ENCODE data around the gene FIGN. TPM values are rescaled to one million over a fixed set of nuclear protein-coding genes. Genes with fewer than 3 reads are reported as not detected.

The FIGN gene
- total RNA-seq, 3 donors from 2014 or later, result 2.6 to 13.9 (median 5.0) TPM

DNA sequence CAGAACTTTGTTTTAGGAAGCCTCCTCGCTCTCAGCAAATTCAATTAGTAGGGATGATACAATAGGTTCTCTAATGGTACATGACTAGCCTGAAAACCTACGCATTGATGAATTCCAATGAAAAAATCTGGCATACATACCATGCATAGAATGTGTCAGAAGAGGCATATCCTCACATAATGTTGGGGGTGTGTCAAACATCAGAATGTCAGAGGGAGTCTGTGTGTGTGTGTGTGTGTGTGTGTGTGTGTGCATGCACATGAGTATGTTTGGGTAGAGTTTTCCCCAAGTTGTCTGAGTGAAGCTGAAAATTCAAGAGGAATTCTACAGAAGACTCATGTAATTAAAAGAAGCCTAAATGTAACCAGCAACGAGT lies 78.5 kb downstream of the FIGN start:
- intact Hi-C loops (cut with DNase I; ENCODE audit: low total_unique reads), result no loop called here
- Histone ChIP-seq H3K27me3 (no peaks in the 10 kb centered on the region), H3K9me3 (no peaks in the 10 kb centered on the region), H3K27ac (no peak overlapping the region), H3K4me1 (no peaks in the 10 kb centered on the region), H3K4me3 (no peak overlapping the region), H3K36me3 (no peaks in the 10 kb centered on the region)
- TF ChIP-seq POLR2A (IDR thresholded peaks at IDR 0.05), result no peak
- TF ChIP-seq POLR2AphosphoS5 (IDR thresholded peaks at IDR 0.05), result no peak
- TF ChIP-seq, protein P1, sequence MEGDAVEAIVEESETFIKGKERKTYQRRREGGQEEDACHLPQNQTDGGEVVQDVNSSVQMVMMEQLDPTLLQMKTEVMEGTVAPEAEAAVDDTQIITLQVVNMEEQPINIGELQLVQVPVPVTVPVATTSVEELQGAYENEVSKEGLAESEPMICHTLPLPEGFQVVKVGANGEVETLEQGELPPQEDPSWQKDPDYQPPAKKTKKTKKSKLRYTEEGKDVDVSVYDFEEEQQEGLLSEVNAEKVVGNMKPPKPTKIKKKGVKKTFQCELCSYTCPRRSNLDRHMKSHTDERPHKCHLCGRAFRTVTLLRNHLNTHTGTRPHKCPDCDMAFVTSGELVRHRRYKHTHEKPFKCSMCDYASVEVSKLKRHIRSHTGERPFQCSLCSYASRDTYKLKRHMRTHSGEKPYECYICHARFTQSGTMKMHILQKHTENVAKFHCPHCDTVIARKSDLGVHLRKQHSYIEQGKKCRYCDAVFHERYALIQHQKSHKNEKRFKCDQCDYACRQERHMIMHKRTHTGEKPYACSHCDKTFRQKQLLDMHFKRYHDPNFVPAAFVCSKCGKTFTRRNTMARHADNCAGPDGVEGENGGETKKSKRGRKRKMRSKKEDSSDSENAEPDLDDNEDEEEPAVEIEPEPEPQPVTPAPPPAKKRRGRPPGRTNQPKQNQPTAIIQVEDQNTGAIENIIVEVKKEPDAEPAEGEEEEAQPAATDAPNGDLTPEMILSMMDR (IDR thresholded peaks at IDR 0.05), result no peak
- DNase-seq (ENCODE audit: low spot score in 2 of 2), result no peak

DNA sequence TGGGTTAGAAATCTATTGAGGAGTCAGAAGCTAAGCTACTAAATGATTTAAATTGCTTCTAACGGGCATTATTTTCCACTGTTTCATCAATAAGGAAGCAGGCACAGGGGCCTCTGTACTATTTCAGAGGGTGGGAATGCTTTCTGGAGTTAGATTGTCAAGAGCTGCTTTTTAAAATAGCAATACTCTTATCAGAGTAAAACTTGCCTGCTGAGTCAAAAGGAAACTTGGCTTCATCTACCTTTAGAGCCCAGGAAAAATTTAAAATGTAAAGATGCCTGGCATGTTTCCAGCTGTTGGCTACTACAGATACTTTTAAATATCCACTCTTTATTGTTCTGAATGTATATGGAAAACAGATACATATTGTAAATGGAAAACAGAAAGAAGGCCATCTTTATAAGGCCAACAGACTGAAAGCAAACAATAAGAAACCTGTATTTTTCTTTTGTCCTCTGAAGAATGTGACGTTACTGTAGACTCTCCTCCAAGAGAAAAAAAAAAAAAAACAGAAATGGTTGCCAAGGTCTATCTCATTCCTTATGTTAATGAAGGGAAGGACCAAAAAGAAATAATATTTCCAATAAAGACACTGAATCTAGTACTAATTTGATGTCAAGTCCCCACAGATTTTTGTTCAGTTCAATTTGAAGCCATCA lies 79.1 kb downstream of the FIGN start:
- Histone ChIP-seq H3K9me3 (no peaks in the 10 kb centered on the region), H3K36me3 (no peaks in the 10 kb centered on the region), H3K4me3 (no peak overlapping the region), H3K4me1 (no peaks in the 10 kb centered on the region), H3K27me3 (no peaks in the 10 kb centered on the region), H3K27ac (no peak overlapping the region)
- no peak for DNase-seq (ENCODE audit: low spot score in 2 of 2)
- TF ChIP-seq, protein P1 (IDR thresholded peaks at IDR 0.05), result no peak
- no peak for TF ChIP-seq POLR2AphosphoS5 (IDR thresholded peaks at IDR 0.05)
- TF ChIP-seq POLR2A (IDR thresholded peaks at IDR 0.05), result no peak
- intact Hi-C loops (cut with DNase I; ENCODE audit: low total_unique reads), result no loop called here

DNA sequence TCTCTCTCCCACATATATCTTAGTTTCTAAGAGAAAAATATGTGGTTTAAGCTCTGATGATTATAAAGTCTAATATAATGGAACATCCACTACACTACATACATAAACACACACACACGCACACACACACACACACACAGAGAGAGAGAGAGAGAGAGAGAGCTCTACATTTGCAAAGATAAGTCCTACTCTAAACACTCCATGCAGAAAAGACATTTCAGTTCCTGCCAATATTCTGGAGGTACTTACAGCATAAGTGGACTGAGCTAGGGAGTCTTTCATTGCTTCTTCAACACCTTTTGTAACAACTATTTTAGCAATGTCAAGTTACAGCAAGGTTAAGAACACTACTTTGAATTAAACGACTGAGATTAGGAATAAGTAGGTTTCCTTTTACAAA lies 80.1 kb downstream of the FIGN start:
- DNase-seq (ENCODE audit: low spot score in 2 of 2), result no peak
- intact Hi-C loops (cut with DNase I; ENCODE audit: low total_unique reads), result no loop called here

DNA sequence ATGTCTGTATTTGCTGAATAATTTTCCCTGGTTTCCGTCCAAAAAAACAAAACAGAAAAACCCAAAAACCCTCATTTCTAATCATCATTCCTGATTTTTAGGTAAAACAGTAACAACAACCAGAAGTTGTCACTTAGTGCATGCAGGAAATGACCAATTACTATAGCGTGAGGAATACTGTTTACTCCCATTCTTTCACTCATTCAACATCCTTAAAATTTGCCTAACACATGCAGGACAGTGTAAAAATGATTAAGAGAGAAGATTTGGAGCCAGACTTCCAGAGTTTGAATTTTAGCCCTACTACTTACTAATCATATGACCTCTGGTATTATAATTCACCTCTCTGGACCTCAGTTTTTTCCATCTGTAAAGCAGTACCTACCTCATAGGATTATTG lies 83.1 kb downstream of the FIGN start:
- no peak overlapping the region for H3K27ac ChIP-seq
- H3K4me1 ChIP-seq, result no peaks in the 10 kb centered on the region
- TF ChIP-seq POLR2AphosphoS5 (IDR thresholded peaks at IDR 0.05), result no peak
- no peak for TF ChIP-seq POLR2A (IDR thresholded peaks at IDR 0.05)
- H3K27me3 ChIP-seq, result no peaks in the 10 kb centered on the region
- no peaks in the 10 kb centered on the region for H3K36me3 ChIP-seq
- DNase-seq (ENCODE audit: low spot score in 2 of 2), result no peak
- intact Hi-C loops (cut with DNase I; ENCODE audit: low total_unique reads), result no loop called here
- no peaks in the 10 kb centered on the region for H3K9me3 ChIP-seq
- H3K4me3 ChIP-seq, result no peak overlapping the region

More for the DNA sequence above, 80.1 kb downstream of the FIGN start:
- no peaks in the 10 kb centered on the region for H3K9me3 ChIP-seq
- no peaks in the 10 kb centered on the region for H3K36me3 ChIP-seq
- TF ChIP-seq POLR2AphosphoS5 (IDR thresholded peaks at IDR 0.05), result no peak
- TF ChIP-seq POLR2A (IDR thresholded peaks at IDR 0.05), result no peak
- TF ChIP-seq, protein P1 (IDR thresholded peaks at IDR 0.05), result no peak
- no peaks in the 10 kb centered on the region for H3K27me3 ChIP-seq
- H3K4me1 ChIP-seq, result no peaks in the 10 kb centered on the region
- H3K4me3 ChIP-seq, result no peak overlapping the region
- H3K27ac ChIP-seq, result no peak overlapping the region

DNA sequence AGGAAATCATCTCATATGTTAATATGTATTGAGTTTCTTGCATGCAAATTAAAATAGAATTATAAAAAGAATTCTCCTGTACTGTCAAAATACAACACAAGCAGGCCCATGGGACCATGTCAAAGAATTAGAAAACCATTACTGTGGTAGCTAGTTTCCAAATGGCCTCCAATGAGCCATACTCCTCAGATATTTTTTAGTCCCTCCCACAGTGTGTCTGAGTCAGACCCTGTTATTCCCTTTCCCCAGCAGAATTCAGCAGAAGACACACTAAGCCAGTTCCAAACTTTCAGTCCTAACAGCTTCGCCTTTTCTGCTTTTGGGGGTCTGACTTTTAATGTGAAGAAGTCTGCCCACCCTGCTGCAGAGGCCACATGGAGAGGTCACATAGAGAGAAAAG lies 86.7 kb downstream of the FIGN start:
- Histone ChIP-seq H3K9me3 (no peaks in the 10 kb centered on the region), H3K4me1 (no peaks in the 10 kb centered on the region), H3K27ac (no peak overlapping the region), H3K36me3 (no peaks in the 10 kb centered on the region), H3K27me3 (no peaks in the 10 kb centered on the region), H3K4me3 (no peak overlapping the region)
- TF ChIP-seq, protein P1 (IDR thresholded peaks at IDR 0.05), result no peak
- TF ChIP-seq POLR2AphosphoS5 (IDR thresholded peaks at IDR 0.05) (no peak), POLR2A (IDR thresholded peaks at IDR 0.05) (no peak)
- no peak for DNase-seq (ENCODE audit: low spot score in 2 of 2)
- intact Hi-C loops (cut with DNase I; ENCODE audit: low total_unique reads), result no loop called here

All from breast epithelium (tissue), 4 donors.